KMS-11 (cell line): ENCODE data around the gene CCDC178.

Experiments used
- H2AFZ ChIP-seq: fragments of 200-600 bp; sonication (generic); 2 replicates; pipeline ENCODE4 v1.6.1; 2016; ENCODE audit warnings: antibody characterized with exemption, mixed run types, low read depth
- H3K27ac ChIP-seq: fragments of 200-600 bp; sonication (generic); 2 replicates; pipeline ENCODE4 v1.6.1; 2016; ENCODE audit warnings: mild to moderate bottlenecking, mixed run types
- H3K27me3 ChIP-seq: fragments of 200-600 bp; sonication (generic); 2 replicates; pipeline ENCODE4 v1.6.1; 2017; ENCODE audit warnings: mild to moderate bottlenecking, low read depth, mixed run types, moderate library complexity; ENCODE audit not compliant: insufficient read depth
- H3K36me3 ChIP-seq: fragments of 200-600 bp; sonication (generic); 2 replicates; pipeline ENCODE4 v1.6.1; 2017; ENCODE audit warnings: mild to moderate bottlenecking, mixed run types; ENCODE audit not compliant: insufficient read depth
- H3K4me1 ChIP-seq: fragments of 200-600 bp; sonication (generic); 2 replicates; pipeline ENCODE4 v1.6.1; 2016; ENCODE audit warnings: mild to moderate bottlenecking, low read depth, mixed run types; ENCODE audit not compliant: poor library complexity, severe bottlenecking
- H3K4me2 ChIP-seq: fragments of 200-600 bp; sonication (generic); 2 replicates; pipeline ENCODE4 v1.7.0; 2016; ENCODE audit warnings: mild to moderate bottlenecking, mixed run types
- H3K4me3 ChIP-seq: fragments of 200-600 bp; sonication (generic); IDR thresholded peaks from 2 replicates; pipeline ENCODE4 v1.6.1; 2017; ENCODE audit warnings: low read depth, low read length, mixed read lengths; ENCODE audit not compliant: insufficient read depth
- H3K79me2 ChIP-seq: fragments of 200-600 bp; sonication (generic); 2 replicates; pipeline ENCODE4 v1.6.1; 2016; ENCODE audit warnings: low read depth, mixed run types; ENCODE audit not compliant: insufficient read depth
- H3K9ac ChIP-seq: fragments of 200-600 bp; sonication (generic); 2 replicates; pipeline ENCODE4 v1.6.1; 2016; ENCODE audit warnings: mild to moderate bottlenecking, mixed run types
- H4K20me1 ChIP-seq: fragments of 200-600 bp; sonication (generic); 2 replicates; pipeline ENCODE4 v1.6.1; 2016; ENCODE audit warnings: mild to moderate bottlenecking, mixed run types; ENCODE audit not compliant: insufficient read depth
- TF ChIP-seq, protein P1 (sequence below): fragments of 200-600 bp; sonication (generic); conservative IDR thresholded peaks from 2 replicates; pipeline ENCODE4 v1.6.1; 2017; ENCODE audit warnings: low read depth, mild to moderate bottlenecking, antibody characterized with exemption, low read length, moderate library complexity, mixed read lengths

The CCDC178 gene

DNA sequence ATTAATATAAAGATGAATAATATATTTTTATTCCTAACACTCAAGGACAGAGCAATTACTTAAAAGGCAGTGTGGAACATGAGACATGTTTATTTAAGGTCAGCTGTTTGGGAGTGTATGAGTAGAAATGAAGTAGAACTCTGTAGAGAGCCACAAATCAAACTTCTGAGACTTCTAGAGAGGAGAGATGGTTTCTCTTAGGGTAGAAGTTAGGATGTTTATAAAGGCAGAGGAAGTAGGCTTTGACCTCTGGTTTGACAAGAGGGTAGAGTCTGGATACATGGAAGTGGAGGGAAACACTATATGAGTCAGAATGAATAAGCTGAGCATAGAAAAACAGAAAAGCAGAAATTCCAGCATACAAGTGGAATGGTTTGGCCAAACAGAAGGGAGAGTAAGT lies 405.6 kb downstream of the CCDC178 start:
- H3K4me3 ChIP-seq = no peak overlapping the region
- no peak overlapping the region for H3K27ac ChIP-seq
- no peak overlapping the region for H3K9ac ChIP-seq
- H3K36me3 ChIP-seq = no peaks in the 10 kb centered on the region
- no peaks in the 10 kb centered on the region for H4K20me1 ChIP-seq
- no peak overlapping the region for H3K4me2 ChIP-seq
- H3K27me3 ChIP-seq = no peaks in the 10 kb centered on the region
- H3K4me1 ChIP-seq = no peaks in the 10 kb centered on the region
- H3K79me2 ChIP-seq = no peaks in the 10 kb centered on the region
- no peak overlapping the region for H2AFZ ChIP-seq
- TF ChIP-seq, protein P1, sequence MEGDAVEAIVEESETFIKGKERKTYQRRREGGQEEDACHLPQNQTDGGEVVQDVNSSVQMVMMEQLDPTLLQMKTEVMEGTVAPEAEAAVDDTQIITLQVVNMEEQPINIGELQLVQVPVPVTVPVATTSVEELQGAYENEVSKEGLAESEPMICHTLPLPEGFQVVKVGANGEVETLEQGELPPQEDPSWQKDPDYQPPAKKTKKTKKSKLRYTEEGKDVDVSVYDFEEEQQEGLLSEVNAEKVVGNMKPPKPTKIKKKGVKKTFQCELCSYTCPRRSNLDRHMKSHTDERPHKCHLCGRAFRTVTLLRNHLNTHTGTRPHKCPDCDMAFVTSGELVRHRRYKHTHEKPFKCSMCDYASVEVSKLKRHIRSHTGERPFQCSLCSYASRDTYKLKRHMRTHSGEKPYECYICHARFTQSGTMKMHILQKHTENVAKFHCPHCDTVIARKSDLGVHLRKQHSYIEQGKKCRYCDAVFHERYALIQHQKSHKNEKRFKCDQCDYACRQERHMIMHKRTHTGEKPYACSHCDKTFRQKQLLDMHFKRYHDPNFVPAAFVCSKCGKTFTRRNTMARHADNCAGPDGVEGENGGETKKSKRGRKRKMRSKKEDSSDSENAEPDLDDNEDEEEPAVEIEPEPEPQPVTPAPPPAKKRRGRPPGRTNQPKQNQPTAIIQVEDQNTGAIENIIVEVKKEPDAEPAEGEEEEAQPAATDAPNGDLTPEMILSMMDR = no peak

DNA sequence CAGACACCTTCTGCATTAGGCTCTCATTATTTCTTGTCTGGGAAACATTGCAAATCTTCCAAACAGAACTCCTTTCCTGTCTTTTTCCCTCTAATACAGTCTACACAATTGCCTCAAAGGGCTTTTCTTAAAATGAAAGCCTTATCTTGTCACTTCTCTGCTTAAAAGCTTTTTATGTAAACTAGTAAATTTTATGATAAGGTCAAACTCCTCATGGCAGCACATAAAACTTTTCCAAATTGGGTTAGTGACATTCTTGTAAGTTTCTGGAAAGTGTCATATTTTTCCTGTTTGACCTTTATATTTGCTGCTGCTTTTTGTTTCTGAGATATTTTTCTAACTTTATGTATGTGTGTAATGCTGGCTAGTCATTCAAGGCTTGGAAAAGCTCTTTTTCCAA lies 406.3 kb downstream of the CCDC178 start:
- H3K36me3 ChIP-seq = no peaks in the 10 kb centered on the region
- no peaks in the 10 kb centered on the region for H3K27me3 ChIP-seq
- no peaks in the 10 kb centered on the region for H4K20me1 ChIP-seq
- no peaks in the 10 kb centered on the region for H3K4me1 ChIP-seq
- H3K4me2 ChIP-seq = no peak overlapping the region
- no peak overlapping the region for H3K9ac ChIP-seq
- H3K79me2 ChIP-seq = no peaks in the 10 kb centered on the region
- no peak overlapping the region for H3K27ac ChIP-seq
- no peak overlapping the region for H2AFZ ChIP-seq
- TF ChIP-seq, protein P1 = no peak
- no peak overlapping the region for H3K4me3 ChIP-seq

DNA sequence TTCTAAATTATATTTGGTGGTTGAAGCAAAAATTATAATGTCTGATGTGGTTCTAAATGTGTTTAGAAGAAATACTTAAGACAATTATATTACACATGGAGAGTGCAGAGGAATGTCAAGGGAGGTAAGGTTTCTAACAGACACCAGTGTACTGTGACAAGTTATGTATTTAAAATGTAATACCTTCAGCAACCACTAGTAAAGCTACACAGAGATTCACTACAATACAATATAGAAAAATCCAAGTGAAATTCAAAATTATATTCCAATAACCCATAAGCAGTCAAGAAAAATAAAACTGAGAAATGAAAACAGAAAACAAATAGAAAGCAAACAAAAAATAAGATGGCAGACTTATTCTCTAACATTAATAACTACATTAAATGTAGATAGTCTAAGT lies 418.2 kb downstream of the CCDC178 start:
- H3K9ac ChIP-seq = no peak overlapping the region
- no peaks in the 10 kb centered on the region for H3K79me2 ChIP-seq
- no peaks in the 10 kb centered on the region for H4K20me1 ChIP-seq
- H3K36me3 ChIP-seq = no peaks in the 10 kb centered on the region
- no peak overlapping the region for H3K27ac ChIP-seq
- H3K4me1 ChIP-seq = no peaks in the 10 kb centered on the region
- no peak overlapping the region for H2AFZ ChIP-seq
- no peak overlapping the region for H3K4me2 ChIP-seq
- TF ChIP-seq, protein P1 = no peak
- H3K4me3 ChIP-seq = no peak overlapping the region
- H3K27me3 ChIP-seq = no peaks in the 10 kb centered on the region

DNA sequence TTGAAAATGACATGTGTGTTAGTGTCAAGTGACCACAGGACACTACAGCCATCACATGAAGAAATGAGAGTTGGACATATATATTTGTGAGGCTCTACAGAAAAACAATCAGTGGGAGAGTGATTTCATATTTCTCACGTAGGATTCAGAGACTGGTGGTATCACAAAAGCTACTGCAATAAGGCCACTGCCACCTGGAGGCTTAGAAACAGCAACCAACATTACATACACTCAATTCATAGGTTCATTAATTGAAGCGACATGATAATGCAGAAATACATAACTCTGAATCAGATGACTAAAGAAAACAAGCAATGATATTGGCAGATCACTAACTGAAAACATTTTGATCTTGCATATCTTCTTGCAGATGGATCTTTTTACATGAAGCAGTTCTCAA lies 419.6 kb downstream of the CCDC178 start:
- TF ChIP-seq, protein P1 = no peak
- H3K9ac ChIP-seq = no peak overlapping the region
- no peaks in the 10 kb centered on the region for H4K20me1 ChIP-seq
- no peaks in the 10 kb centered on the region for H3K36me3 ChIP-seq
- H3K4me2 ChIP-seq = no peak overlapping the region
- no peak overlapping the region for H3K4me3 ChIP-seq
- no peaks in the 10 kb centered on the region for H3K4me1 ChIP-seq
- H2AFZ ChIP-seq = no peak overlapping the region
- H3K27ac ChIP-seq = no peak overlapping the region
- H3K79me2 ChIP-seq = no peaks in the 10 kb centered on the region
- no peaks in the 10 kb centered on the region for H3K27me3 ChIP-seq
